Measurements from ENCODE around the gene ZFPM1.
"Not testable (repeated sequence)": the region's sequence is repeated elsewhere in the genome, so short reads cannot be mapped to it uniquely, and the experiment has no call there.

ZFPM1 gene

GRCh38 chr16:88453217-88453531 lies at the start of gene ZFPM1:
Gene ZFPM1 (plus strand): TSS chr16:88453280. CDS start chr16:88453639, 359 bp downstream.
- no peak for DNase-seq

GRCh38 chr16:88403794-88404581 lies 49.1 kb upstream of the ZFPM1 start:
- DNase-seq = no peak

GRCh38 chr16:88404769-88405168 lies 48.3 kb upstream of the ZFPM1 start:
- DNase-seq = no peak

GRCh38 chr16:88405216-88406060 lies 47.6 kb upstream of the ZFPM1 start:
- no peak for DNase-seq

GRCh38 chr16:88406096-88407041 lies 46.7 kb upstream of the ZFPM1 start:
- DNase-seq = peak; percentile 31

GRCh38 chr16:88407042-88407420 lies 46.0 kb upstream of the ZFPM1 start:
- no peak for DNase-seq

GRCh38 chr16:88407807-88408206 lies 45.3 kb upstream of the ZFPM1 start:
- DNase-seq = no peak

GRCh38 chr16:88408561-88409142 lies 44.4 kb upstream of the ZFPM1 start:
- no peak for DNase-seq

GRCh38 chr16:88409296-88410065 lies 43.6 kb upstream of the ZFPM1 start:
- DNase-seq = no peak

- not testable (repeated sequence) for DNase-seq
These were observed 42.6 kb upstream of the ZFPM1 start for GRCh38 chr16:88410297-88410968.

GRCh38 chr16:88411951-88412576 lies 41.0 kb upstream of the ZFPM1 start:
- DNase-seq = no peak

GRCh38 chr16:88412766-88413165 lies 40.3 kb upstream of the ZFPM1 start:
- DNase-seq = no peak

- DNase-seq = no peak
These were observed 39.8 kb upstream of the ZFPM1 start for GRCh38 chr16:88413231-88413630.

- DNase-seq = no peak
These were observed 39.4 kb upstream of the ZFPM1 start for GRCh38 chr16:88413631-88414030.

- DNase-seq = no peak
These were observed 38.3 kb upstream of the ZFPM1 start for GRCh38 chr16:88414521-88415380.

GRCh38 chr16:88415381-88415705 lies 37.7 kb upstream of the ZFPM1 start:
- DNase-seq = no peak

GRCh38 chr16:88415713-88416323 lies 37.3 kb upstream of the ZFPM1 start:
- DNase-seq = no peak

- DNase-seq = no peak
These were observed 36.4 kb upstream of the ZFPM1 start for GRCh38 chr16:88416686-88417085.

- DNase-seq = no peak
These were observed 35.2 kb upstream of the ZFPM1 start for GRCh38 chr16:88417684-88418476.
